ENCODE measurements around the gene NAA20.

Gene NAA20

DNA sequence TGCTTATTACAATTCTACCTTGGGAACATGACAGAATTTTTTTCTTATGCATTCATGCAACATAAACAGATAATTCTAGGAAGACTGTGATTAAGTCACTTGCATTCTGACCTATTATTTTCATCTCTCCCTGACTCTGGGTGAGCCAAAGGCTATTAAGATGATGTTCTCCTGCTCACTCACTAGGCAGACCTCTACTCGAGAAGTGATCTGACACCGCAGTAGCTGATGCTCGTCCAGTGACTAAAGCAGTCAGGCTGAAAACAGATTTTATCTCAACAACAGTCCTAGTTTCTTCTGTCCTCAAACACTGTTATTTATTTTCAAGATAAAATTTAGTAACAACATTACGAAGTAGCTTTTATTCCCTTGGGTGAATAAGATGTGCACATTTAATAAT, 17.3 kb downstream of the NAA20 start:
- CTCF ChIA-PET: interaction anchor here (1.2 to 2.3 kb wide), 2 partner anchors 11 to 17 kb away, joined by 3 to 8 read pairs; partner anchors contain the start of gene NAA20
- DNase-seq (ENCODE audit: extremely low spot score): no peak
- TF ChIP-seq, protein P1, sequence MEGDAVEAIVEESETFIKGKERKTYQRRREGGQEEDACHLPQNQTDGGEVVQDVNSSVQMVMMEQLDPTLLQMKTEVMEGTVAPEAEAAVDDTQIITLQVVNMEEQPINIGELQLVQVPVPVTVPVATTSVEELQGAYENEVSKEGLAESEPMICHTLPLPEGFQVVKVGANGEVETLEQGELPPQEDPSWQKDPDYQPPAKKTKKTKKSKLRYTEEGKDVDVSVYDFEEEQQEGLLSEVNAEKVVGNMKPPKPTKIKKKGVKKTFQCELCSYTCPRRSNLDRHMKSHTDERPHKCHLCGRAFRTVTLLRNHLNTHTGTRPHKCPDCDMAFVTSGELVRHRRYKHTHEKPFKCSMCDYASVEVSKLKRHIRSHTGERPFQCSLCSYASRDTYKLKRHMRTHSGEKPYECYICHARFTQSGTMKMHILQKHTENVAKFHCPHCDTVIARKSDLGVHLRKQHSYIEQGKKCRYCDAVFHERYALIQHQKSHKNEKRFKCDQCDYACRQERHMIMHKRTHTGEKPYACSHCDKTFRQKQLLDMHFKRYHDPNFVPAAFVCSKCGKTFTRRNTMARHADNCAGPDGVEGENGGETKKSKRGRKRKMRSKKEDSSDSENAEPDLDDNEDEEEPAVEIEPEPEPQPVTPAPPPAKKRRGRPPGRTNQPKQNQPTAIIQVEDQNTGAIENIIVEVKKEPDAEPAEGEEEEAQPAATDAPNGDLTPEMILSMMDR (IDR thresholded peaks at IDR 0.05; ENCODE audit: control extremely low read depth, extremely low read depth, low read depth, missing control alignments): no peak
- POLR2A ChIA-PET: no interaction called here

DNA sequence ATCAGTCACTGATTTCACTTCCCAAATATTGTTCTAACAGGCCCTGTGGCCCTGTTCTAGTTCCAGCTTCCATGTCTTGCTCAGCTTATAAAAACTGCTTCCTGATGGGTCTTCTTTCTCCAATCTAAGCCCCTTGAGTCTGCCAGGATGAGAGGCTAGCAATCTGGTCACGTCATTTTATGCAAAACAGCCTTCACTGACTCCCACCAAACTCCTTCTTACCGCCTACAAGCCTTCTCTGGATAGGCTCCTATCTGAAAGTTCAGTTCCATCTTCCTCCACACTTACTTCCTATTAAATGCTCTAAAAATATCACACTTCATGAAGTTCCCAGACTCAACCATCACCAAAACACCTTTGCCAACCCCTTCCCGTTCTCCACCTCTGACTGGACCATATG, 19.6 kb downstream of the NAA20 start:
- TF ChIP-seq, protein P1 (IDR thresholded peaks at IDR 0.05; ENCODE audit: control extremely low read depth, extremely low read depth, low read depth, missing control alignments): no peak
- ChIA-PET CTCF (interaction anchor here (1.2 to 2.2 kb wide), 2 partner anchors 10 to 15 kb away, joined by 4 to 10 read pairs; partner anchors contain the start of genes CFAP61 and CRNKL1), POLR2A (no interaction called here)
- no peak for DNase-seq (ENCODE audit: extremely low spot score)

DNA sequence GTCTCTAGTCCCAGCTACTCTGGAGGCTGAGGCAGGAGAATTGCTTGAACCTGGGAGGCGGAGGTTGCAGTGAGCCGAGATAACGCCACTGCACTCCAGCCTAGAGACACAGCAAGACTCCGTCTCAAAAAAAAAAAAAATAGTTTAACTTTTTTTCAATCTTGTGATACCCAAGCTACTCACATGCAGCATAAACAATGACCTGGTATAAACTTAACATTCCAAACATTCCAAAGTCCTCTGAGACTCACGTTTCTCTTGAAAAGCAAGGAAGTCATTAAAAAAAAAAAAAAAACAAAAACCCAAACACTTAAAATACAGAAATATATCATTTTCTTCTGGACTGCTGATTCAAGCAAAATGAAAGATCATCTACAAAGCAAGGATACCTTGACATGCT, 20.8 kb downstream of the NAA20 start:
- no peak for DNase-seq (ENCODE audit: extremely low spot score)
- POLR2A ChIA-PET: no interaction called here
- TF ChIP-seq, protein P1 (IDR thresholded peaks at IDR 0.05; ENCODE audit: control extremely low read depth, extremely low read depth, low read depth, missing control alignments): no peak
- CTCF ChIA-PET: no interaction called here

DNA sequence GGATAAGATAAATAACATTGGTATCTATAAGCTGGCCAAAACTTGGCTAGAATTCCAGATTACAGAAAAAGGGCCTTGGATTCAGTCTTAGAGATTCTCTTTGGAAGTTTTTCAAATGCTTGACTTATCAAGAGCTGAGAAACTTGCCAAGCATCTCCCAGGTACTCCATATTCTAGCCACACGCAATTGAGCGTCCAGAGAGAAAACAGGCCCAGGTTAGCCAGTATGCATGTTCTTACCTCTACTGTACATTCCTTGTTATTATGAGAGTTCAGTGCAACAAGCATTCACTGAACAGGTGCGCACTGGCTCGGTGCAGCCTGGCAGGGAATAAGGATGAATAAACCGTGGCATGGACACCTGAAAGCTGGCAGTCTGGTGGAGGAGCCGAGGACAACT, 21.4 kb downstream of the NAA20 start:
- POLR2A ChIA-PET: no interaction called here
- TF ChIP-seq, protein P1 (IDR thresholded peaks at IDR 0.05; ENCODE audit: control extremely low read depth, extremely low read depth, low read depth, missing control alignments): no peak
- DNase-seq (ENCODE audit: extremely low spot score): no peak
- CTCF ChIA-PET: no interaction called here

DNA sequence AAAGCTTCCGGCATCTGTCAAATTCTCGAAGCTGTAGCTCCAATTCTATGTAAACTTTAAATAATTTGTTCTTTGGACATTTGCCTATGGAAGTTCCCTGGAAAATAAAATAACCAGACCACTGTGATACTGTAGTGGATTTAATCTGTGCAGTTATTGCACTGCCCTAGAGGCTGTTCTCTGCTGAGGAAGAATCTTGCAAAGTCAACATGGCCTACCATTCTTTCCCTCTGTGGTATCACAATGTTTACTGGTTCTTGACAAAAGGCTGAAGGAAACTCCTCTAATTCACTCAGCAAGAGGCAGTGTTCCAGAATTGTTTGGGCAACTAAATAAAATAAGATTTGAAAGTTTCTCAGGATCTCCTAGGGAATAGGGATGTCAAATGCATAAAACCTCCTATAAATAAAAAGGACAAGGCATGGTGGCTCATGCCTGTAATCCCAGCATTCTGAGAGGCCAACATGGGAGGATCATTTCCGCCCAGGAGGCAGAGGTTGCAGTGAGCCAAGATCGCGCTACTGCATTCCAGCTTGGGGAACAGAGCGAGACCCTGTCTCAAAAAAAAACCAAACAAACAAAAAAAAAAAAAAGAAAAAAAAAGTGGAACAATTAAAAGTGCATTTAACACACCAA, 22.7 kb downstream of the NAA20 start:
- no peak for DNase-seq (ENCODE audit: extremely low spot score)
- TF ChIP-seq, protein P1 (IDR thresholded peaks at IDR 0.05; ENCODE audit: control extremely low read depth, extremely low read depth, low read depth, missing control alignments): no peak
- ChIA-PET POLR2A (interaction anchor here (0.7 kb wide), 3 partner anchors 8 to 35 kb away, joined by 3 to 4 read pairs (median 4); no protein-coding TSS in a partner anchor), CTCF (interaction anchor here (1.0 kb wide), 1 partner anchor 12 kb away, joined by 3 read pairs; the partner anchor contains the start of genes CFAP61 and CRNKL1)

DNA sequence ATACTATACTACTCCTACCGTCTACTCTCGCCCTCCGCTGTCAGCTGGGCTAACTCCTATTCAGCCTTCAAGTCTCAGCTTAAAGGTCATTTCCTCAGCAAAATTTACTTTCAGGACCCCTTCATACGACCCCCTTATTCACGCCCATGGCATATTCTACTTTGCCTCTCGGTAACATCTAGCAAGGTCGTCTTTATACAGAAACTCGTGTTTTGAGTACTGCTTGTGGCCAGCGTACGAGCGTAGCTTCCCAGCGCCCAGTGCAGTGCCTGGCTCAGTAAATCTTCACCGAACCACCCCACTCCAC, 34.6 kb downstream of the NAA20 start:
- TF ChIP-seq, protein P1 (IDR thresholded peaks at IDR 0.05; ENCODE audit: control extremely low read depth, extremely low read depth, low read depth, missing control alignments): no peak
- ChIA-PET CTCF (interaction anchor here (0.9 to 3.2 kb wide), 12 partner anchors 8 to 544 kb away, joined by 3 to 17 read pairs (median 5); partner anchors contain the start of gene NAA20), POLR2A (no interaction called here)
- peak; percentile 11 for DNase-seq (ENCODE audit: extremely low spot score)

Measured in GM10248 (cell line).